Dendritic cell treated with granulocyte-macrophage colony-stimulating factor and Interleukin-4, amounts not matched to agents 40 ng/mL and 50 ng/mL, for 4 days (primary cell): Measurements from ENCODE around the gene HOXB5.
A peak's percentile ranks its signal among the peaks of the same experiment; 100 is the strongest.

ENCODE experiments used
- H3K27ac Mint-ChIP-seq: one replicate; pipeline ENCODE4 v1.8.0; 2022; ENCODE audit warnings: mild to moderate bottlenecking, mixed read lengths
- H3K27me3 Mint-ChIP-seq: one replicate; pipeline ENCODE4 v1.8.0; 2022; ENCODE audit warnings: mild to moderate bottlenecking, mixed read lengths
- H3K36me3 Mint-ChIP-seq: one replicate; pipeline ENCODE4 v1.8.0; 2022; ENCODE audit warnings: low read depth, mixed read lengths
- H3K4me1 Mint-ChIP-seq: one replicate; pipeline ENCODE4 v1.8.0; 2022; ENCODE audit warnings: low read depth, mixed read lengths
- H3K4me3 Mint-ChIP-seq: one replicate; pipeline ENCODE4 v1.8.0; 2022; ENCODE audit warnings: mild to moderate bottlenecking, moderate library complexity, mixed read lengths
- H3K9me3 Mint-ChIP-seq: one replicate; pipeline ENCODE4 v1.8.0; 2022; ENCODE audit warnings: mixed read lengths
- intact Hi-C: fragments of 100-400 bp; cut with micrococcal nuclease; formaldehyde crosslinking; loops from one replicate; pipeline ENCODE4 v1.15.0; 2022

The HOXB5 gene

DNA sequence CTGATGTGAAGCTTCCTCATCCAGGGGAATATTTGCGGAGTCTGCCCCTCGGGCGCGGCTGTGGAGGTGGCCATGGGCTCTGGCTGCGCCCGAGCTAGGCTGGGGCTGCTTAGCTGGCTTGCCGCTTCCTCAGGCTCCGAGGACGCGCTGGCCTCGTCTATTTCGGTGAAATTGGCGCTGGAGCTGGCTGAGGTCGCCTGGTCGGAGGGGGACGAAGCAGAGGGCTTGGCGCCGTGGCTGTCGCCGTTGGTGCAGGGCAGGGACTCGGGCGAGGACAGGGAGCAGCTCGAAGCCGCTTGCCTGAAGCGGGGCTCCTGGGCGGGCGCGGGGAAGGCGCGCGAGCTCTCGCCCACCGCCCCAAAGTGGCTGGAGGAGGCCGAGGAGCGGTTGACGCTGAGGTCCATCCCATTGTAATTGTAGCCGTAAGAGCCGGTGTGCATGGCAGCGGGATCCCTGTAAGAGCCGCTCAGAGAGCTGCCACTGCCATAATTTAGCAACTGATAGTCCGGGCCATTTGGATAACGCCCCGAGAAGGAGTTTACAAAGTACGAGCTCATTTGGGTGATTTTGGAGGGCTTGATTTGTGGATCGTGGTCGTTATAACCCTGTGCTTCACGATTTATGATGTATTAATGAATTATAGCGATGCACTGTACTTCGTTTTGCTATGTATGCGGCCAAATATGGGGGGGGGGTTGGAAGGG is at the start of gene HOXB5:
Gene HOXB5, minus strand, starts transcription at position 654 of the 704 bp plus-strand sequence. Its CDS starts 97 bp downstream, at position 557.
- peaks cover 58% of the 10 kb centered on the region for H3K4me1 Mint-ChIP-seq
- no peak within 1 kb of the TSS for H3K27ac Mint-ChIP-seq

DNA sequence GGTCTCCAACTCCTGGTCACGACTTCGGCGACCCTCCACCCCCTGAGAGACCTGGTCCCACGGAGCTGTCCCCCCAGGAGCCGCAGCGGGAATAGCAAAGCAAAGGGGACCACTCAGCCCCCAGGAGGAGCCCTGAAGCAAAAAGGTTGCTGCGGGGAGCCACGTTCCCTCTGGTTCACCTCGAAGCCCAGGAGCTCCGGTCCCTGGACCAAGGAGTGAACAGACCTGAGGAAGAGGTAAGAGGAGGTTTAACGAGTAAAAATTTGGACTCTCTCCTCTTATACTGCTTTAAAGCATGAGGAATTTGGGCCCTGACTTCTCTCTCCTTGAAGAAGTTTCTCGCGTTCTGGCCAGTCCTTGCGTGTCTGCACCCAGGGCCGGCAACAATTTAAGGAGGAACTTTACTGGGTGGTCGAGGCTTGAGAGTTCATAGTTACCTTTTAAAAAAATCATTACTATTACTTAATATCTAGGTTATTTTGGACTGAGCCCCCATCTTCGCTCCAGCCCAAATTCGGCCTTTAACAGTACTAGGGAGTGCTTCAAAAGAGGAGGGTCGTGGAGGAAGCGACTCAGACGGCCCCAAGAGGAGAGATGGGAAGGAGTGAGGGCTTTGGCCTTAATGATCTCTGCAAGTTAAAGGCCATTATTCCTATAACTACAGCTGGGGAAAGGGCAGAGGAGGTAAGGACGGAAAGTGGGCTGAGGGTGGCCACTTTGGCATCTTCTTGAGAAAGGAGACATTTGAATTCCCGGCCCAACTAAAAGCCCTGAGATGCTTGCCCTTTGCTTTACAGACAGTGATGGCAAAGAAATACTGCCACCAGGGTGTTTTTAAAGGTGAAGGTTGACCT is 49.5 kb upstream of the HOXB5 start:
- Mint-ChIP-seq H3K36me3 (no peaks in the 10 kb centered on the region), H3K27ac (no peak overlapping the region), H3K4me1 (peaks cover 25% of the 10 kb centered on the region), H3K27me3 (peaks cover 94% of the 10 kb centered on the region), H3K4me3 (no peak overlapping the region), H3K9me3 (no peaks in the 10 kb centered on the region)
- intact Hi-C loops, result no loop called here

More for the DNA sequence above, at the start of gene HOXB5:
- Mint-ChIP-seq H3K27me3 (peaks cover 100% of the 10 kb centered on the region), H3K9me3 (no peaks in the 10 kb centered on the region), H3K36me3 (no peaks in the 10 kb centered on the region), H3K4me3 (peak within 1 kb of the TSS; percentile 47)
- intact Hi-C loops, result loop anchor here (2.0 to 5.0 kb wide), 2 partner anchors 240 to 256 kb away; no protein-coding TSS in a partner anchor

- intact Hi-C loops, result no loop called here
Measured at GRCh38 chr17:48642059-48642842, 48.7 kb upstream of the HOXB5 start.

GRCh38 chr17:48641541-48642058 is 48.0 kb upstream of the HOXB5 start:
- Mint-ChIP-seq H3K9me3 (no peaks in the 10 kb centered on the region), H3K4me1 (peaks cover 12% of the 10 kb centered on the region), H3K27me3 (peaks cover 94% of the 10 kb centered on the region), H3K36me3 (no peaks in the 10 kb centered on the region), H3K27ac (no peak overlapping the region), H3K4me3 (no peak overlapping the region)
- intact Hi-C loops, result no loop called here

More at GRCh38 chr17:48642059-48642842, 48.7 kb upstream of the HOXB5 start:
- Mint-ChIP-seq H3K4me1 (peaks cover 18% of the 10 kb centered on the region), H3K36me3 (no peaks in the 10 kb centered on the region), H3K27me3 (peaks cover 94% of the 10 kb centered on the region), H3K27ac (no peak overlapping the region), H3K4me3 (no peak overlapping the region), H3K9me3 (no peaks in the 10 kb centered on the region)

DNA sequence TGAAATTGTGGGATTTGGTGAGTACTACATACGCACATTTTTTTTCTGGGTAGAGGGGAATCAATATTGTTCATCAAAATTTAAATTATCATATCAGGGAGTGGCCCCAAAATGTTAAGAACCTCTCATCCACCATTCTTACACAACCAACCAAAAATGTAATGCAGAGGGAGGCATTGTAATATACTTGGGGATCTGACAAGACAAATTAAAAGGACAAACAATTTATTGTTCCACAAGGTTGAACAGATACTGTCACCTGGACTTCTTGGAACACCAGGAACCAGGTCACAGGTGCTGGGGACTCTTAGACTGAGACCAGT is 47.2 kb upstream of the HOXB5 start:
- intact Hi-C loops, result no loop called here
- Mint-ChIP-seq H3K27me3 (peaks cover 94% of the 10 kb centered on the region), H3K9me3 (no peaks in the 10 kb centered on the region), H3K4me1 (peaks cover 10% of the 10 kb centered on the region), H3K36me3 (no peaks in the 10 kb centered on the region), H3K27ac (no peak overlapping the region), H3K4me3 (no peak overlapping the region)

- Mint-ChIP-seq H3K36me3 (no peaks in the 10 kb centered on the region), H3K27me3 (peaks cover 94% of the 10 kb centered on the region), H3K9me3 (no peaks in the 10 kb centered on the region), H3K4me3 (no peak overlapping the region), H3K4me1 (peaks cover 10% of the 10 kb centered on the region), H3K27ac (no peak overlapping the region)
- intact Hi-C loops, result no loop called here
Measured at GRCh38 chr17:48639982-48640857, 46.6 kb upstream of the HOXB5 start.

DNA sequence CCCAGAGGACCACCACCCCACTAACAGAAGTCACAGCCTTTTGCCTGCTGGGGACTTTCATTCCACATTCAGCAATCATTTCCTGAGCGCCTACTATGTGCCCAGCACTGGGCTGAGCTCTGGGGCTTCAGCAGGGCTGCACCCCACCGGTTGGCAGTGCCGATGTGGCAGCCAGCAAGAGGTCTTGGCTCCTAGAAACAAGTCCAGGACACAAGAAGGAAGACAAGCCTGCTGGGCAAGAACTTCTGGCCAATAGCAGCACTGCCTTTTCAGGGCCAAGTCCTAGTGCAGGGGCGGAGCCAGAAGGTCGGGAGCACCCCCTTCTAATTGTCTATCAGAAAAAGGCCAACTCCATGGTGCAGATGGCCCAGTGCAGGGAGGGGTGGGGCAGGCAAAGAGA is 45.6 kb upstream of the HOXB5 start:
- H3K4me1 Mint-ChIP-seq, result peaks cover 10% of the 10 kb centered on the region
- peaks cover 95% of the 10 kb centered on the region for H3K27me3 Mint-ChIP-seq
- H3K4me3 Mint-ChIP-seq, result no peak overlapping the region
- H3K27ac Mint-ChIP-seq, result no peak overlapping the region
- intact Hi-C loops, result no loop called here
- H3K9me3 Mint-ChIP-seq, result no peaks in the 10 kb centered on the region
- no peaks in the 10 kb centered on the region for H3K36me3 Mint-ChIP-seq

- no peaks in the 10 kb centered on the region for H3K9me3 Mint-ChIP-seq
- H3K4me3 Mint-ChIP-seq, result no peak overlapping the region
- no peaks in the 10 kb centered on the region for H3K36me3 Mint-ChIP-seq
- H3K27me3 Mint-ChIP-seq, result peaks cover 96% of the 10 kb centered on the region
- H3K4me1 Mint-ChIP-seq, result peaks cover 10% of the 10 kb centered on the region
- intact Hi-C loops, result no loop called here
- no peak overlapping the region for H3K27ac Mint-ChIP-seq
Measured at GRCh38 chr17:48637323-48638260, 44.0 kb upstream of the HOXB5 start.

DNA sequence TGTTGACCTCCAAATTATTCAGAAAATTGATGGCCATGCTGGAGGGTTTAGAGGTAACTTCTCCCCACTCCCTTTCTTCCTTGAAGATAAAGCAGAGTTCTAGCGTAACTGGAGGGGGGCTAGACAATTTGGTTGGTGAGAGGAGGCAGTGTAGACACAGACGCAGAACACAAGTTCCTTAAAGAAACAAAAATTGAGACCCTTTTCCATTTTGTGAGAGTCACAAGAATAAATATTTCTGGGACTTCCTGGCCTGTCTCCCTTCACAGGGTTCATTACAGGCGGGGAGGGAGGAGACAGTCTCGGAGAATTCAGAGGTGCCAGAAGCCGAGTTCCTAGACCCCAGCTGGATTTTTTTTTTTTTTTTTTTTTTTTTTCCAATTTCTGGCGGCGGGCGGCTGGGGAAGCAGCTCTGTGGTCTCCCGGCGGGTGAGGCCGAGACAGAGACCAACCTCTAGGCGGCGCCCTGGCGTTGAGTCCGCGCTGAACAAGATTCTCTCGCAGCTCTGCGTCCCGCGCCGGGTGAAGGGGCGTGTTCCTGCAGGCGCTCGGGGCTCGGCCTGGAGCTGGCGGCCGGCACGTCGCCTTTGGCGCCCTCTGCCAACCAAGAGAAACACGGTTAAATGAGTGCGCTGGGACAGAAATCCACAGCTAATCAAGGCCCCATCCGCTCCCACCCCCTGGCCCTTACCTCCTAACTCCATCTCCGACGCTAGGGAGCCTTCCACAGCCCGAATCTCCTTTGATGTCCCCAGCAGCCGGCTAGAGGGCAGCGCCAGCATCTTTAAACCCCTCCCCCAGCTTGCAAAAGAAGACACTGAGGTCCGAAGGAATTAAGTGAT is 42.8 kb upstream of the HOXB5 start:
- Mint-ChIP-seq H3K27me3 (peaks cover 96% of the 10 kb centered on the region), H3K4me3 (no peak overlapping the region), H3K27ac (no peak overlapping the region), H3K36me3 (no peaks in the 10 kb centered on the region), H3K4me1 (peaks cover 3% of the 10 kb centered on the region), H3K9me3 (no peaks in the 10 kb centered on the region)
- intact Hi-C loops, result no loop called here

GRCh38 chr17:48634493-48635208 is 41.1 kb upstream of the HOXB5 start:
- no peaks in the 10 kb centered on the region for H3K36me3 Mint-ChIP-seq
- H3K4me1 Mint-ChIP-seq, result no peaks in the 10 kb centered on the region
- H3K27me3 Mint-ChIP-seq, result peaks cover 97% of the 10 kb centered on the region
- H3K4me3 Mint-ChIP-seq, result no peak overlapping the region
- H3K27ac Mint-ChIP-seq, result no peak overlapping the region
- intact Hi-C loops, result no loop called here
- no peaks in the 10 kb centered on the region for H3K9me3 Mint-ChIP-seq

GRCh38 chr17:48633266-48633677 is 39.7 kb upstream of the HOXB5 start:
- Mint-ChIP-seq H3K4me1 (peaks cover 5% of the 10 kb centered on the region), H3K27ac (no peak overlapping the region), H3K4me3 (no peak overlapping the region), H3K27me3 (peaks cover 98% of the 10 kb centered on the region), H3K9me3 (no peaks in the 10 kb centered on the region), H3K36me3 (no peaks in the 10 kb centered on the region)
- intact Hi-C loops, result no loop called here
